NCI-H2196 treated with DMSO at 0.1 percent for 48 hours (cell line): ENCODE measurements around the gene LTBP2.

ENCODE experiments used
- DNase-seq: peaks from one replicate; lab custom pipeline; 2025; ENCODE audit not compliant: unreplicated experiment; lab: John Stamatoyannopoulos, UW

Gene LTBP2

DNA sequence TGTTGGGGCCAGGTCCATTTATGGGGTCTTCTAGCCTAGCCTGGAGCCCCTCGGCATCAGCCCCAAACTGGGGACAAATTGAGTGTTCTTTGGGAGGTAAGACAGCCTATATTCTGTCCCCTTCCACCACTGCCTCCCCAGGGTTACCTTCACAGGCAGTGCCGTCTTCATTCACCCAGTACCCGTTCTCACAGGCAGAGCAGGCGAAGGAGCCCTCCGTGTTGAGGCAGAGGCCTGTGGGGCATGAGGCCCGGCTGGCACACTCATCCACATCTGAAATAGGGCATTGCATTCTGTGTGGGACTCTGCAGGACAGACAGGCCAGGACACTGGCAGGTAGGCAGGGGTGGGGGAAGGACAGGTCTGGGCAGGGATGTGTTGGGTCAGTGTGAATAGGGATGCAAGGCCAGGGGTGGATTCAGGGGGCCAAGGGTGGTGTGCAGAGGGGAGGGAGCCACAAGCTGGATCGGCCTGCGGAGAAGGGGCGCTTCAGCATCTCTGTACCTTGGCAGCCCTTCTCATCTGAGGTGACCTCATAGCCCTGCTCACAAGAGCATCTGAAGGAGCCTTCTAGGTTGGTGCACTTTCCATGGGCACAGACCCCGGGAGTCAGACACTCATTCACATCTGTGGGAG, 102.3 kb downstream of the LTBP2 start:
- no peak for DNase-seq

GRCh38 chr14:74508844-74509428, 103.1 kb downstream of the LTBP2 start:
- DNase-seq, result no peak

- DNase-seq, result no peak
These were observed 103.7 kb downstream of the LTBP2 start for GRCh38 chr14:74508292-74508731.

DNA sequence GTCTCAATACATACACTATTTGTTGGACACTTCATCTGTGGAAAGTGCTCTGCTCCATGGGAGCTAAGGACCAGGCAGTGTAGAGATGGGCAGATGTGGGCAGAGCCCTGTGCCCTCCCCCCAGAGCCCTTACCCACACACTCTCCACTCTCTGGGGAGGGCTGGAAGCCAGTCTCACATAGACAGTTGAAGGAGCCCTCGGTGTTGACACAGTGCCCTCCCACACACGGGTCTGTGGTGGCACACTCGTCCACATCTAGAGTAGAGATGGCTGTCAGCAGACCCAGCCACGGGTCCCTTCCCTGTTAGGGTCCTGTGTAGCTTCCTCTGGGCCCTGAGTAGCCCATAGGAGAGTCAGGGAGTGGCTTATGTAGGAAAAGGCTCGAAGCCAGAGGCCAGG, 104.2 kb downstream of the LTBP2 start:
- no peak for DNase-seq

DNA sequence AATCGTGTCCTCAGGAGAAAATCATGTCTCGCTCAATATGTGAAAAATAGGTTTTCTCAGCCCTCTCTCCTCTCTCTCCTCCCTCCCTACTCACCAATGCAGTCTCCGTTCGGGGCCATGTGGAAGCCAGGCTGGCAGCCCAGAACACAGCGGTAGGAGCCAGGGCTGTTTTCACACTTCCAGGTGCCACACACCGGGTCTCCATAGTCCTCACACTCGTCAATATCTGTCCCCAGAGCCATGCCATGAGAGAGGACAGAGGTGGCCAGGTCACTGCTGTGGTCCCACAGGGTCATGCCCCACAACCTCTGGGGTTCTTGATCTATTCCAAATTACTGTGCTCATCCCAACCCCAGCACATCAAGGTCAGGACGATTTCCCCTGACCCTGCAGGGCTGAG, 105.0 kb downstream of the LTBP2 start:
- DNase-seq, result no peak

GRCh38 chr14:74506411-74506851, 105.6 kb downstream of the LTBP2 start:
- no peak for DNase-seq

GRCh38 chr14:74505831-74506230, 106.2 kb downstream of the LTBP2 start:
- DNase-seq, result no peak

GRCh38 chr14:74504874-74505720, 106.9 kb downstream of the LTBP2 start:
- DNase-seq, result no peak

GRCh38 chr14:74504412-74504811, 107.6 kb downstream of the LTBP2 start:
- no peak for DNase-seq

GRCh38 chr14:74503938-74504335, 108.1 kb downstream of the LTBP2 start:
- no peak for DNase-seq

- no peak for DNase-seq
These were observed 108.6 kb downstream of the LTBP2 start for GRCh38 chr14:74503291-74503937.

- DNase-seq, result no peak
These were observed 109.6 kb downstream of the LTBP2 start for GRCh38 chr14:74502236-74503019.

- DNase-seq, result no peak
These were observed 110.3 kb downstream of the LTBP2 start for GRCh38 chr14:74501691-74502090.

- DNase-seq, result peak; percentile 29
These were observed 110.9 kb downstream of the LTBP2 start for GRCh38 chr14:74501135-74501614.

GRCh38 chr14:74500417-74501134, 111.5 kb downstream of the LTBP2 start:
- no peak for DNase-seq

DNA sequence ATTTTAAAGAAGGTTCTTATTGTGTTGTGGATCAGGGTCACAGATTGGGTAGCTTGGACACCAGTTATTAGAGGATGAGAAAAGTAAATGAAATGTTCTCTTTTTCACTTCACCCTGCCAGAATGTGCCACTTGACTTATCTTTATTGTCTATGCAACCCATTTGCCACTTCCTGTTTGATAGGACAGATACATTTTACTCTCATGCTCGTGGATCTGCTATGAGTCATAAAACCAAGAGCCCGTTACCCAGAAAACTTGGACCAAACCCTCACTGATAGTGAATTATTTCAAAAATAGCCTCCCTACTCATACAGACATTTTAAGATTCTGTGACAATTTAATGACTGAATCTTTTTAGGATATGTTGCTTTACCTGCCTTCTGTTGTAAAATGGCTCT, 116.7 kb downstream of the LTBP2 start:
- DNase-seq, result no peak

DNA sequence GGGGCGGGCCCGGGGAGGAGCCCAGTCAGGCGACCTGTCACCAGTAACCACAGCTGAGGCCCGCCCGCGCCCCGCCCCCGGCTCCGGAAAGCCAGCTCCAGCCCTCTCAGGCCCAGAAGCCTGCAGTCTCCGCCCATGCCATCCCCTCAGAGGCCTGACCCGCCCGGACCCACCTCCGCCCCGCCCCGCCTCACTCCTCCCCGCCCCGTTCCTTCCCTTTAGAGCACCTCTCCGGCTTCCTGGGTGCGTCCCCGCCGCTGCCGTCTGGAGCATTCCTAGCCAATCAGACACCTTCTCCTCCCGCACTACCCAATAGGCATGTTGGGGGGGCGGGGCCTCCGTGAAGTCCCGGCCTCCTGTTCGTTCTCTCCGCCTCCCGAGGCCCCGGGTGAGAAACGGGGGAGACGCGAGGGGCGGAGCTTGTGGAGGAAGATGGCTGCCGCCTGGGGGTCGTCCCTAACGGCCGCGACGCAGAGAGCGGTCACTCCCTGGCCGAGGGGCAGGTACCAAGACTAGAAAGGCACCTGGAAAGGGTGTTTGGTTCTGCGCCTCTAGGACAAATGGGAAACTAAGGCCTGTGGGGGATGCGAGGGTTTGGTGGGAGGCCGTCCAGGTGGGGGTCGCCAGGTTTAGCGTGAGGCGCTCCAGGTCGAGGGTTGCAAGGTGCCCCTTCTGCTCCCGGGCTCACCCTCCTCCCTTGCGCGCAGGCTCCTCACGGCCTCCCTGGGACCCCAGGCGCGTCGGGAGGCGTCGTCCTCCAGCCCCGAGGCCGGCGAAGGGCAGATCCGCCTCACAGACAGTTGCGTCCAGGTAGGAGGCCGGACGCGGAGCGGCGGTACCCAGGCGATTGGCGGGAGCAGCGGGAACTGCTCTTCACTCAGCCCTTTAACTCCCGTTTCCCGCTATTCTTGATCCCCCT, 118.4 kb downstream of the LTBP2 start, which contains the start of gene ISCA2:
Gene ISCA2, plus strand, starts transcription at position 423 of the 919 bp plus-strand sequence. Its CDS starts 10 bp downstream, at position 433.
- peak; percentile 98 for DNase-seq

- no peak for DNase-seq
These were observed 119.2 kb downstream of the LTBP2 start, which contains the start of gene NPC2 for GRCh38 chr14:74492776-74493342. TSS of gene NPC2 (minus strand) at chr14:74493305. CDS start at chr14:74493274, 31 bp downstream.
